ENCODE results near the gene EDAR. TPM values are rescaled to one million over a fixed set of nuclear protein-coding genes. Genes with fewer than 3 reads are reported as not detected.

The EDAR gene
- polyA plus RNA-seq, 1 donor (not counting 4 experiments of a cell fraction or from before 2014, with no cell fraction given): 0.21 TPM

DNA sequence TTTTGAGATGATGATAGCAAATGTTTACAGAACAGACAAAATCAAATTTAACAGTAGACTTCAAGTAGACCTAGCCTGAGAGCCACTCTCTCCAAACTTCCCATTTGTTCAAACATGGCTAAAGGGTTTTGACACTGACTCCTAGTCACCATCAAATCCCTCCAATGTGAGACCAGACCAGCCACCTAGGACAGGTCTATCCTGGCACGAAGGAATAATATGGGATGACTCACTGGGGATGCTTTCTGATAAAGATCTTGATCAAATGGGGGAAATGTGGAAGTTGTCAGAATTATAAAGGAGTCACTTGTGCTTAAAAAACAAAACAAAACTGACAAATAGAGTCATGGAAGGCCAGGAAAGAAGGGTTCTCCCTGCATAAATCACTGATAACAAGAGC is 95.7 kb downstream of the EDAR start:
- no peak for FAIRE-seq
- Histone ChIP-seq H3K9me3 (ENCODE audit: control insufficient read depth, low read depth, low read length) (peaks cover 3% of the 10 kb centered on the region), H3K9me1 (ENCODE audit: control insufficient read depth, extremely low read depth, insufficient read depth, low read length) (no peaks in the 10 kb centered on the region), H3K4me3 (ENCODE audit: control insufficient read depth in 2 of 3, extremely low read depth in 1 of 3, insufficient read depth in 2 of 3, low read depth in 1 of 3, low read length in 3 of 3) (no peak overlapping the region), H4K20me1 (ENCODE audit: control insufficient read depth, extremely low read depth, insufficient read depth, low read length) (no peaks in the 10 kb centered on the region), H3K36me3 (ENCODE audit: control insufficient read depth in 2 of 2, extremely low read depth in 1 of 2, insufficient read depth in 2 of 2, low read length in 2 of 2) (no peaks in the 10 kb centered on the region), H3K4me1 (ENCODE audit: control insufficient read depth, extremely low read depth, insufficient read depth, low read length) (peaks cover 3% of the 10 kb centered on the region), H3K4me2 (ENCODE audit: control insufficient read depth, extremely low read depth, insufficient read depth, low read depth, low read length) (no peak overlapping the region), H3K27me3 (ENCODE audit: control insufficient read depth, extremely low read depth, insufficient read depth, low read length) (no peaks in the 10 kb centered on the region), H3K79me2 (ENCODE audit: control insufficient read depth, insufficient read depth, low read length) (no peaks in the 10 kb centered on the region), H3K9ac (ENCODE audit: control insufficient read depth, extremely low read depth, insufficient read depth, low read length) (no peak overlapping the region), H3K27ac (ENCODE audit: control insufficient read depth, insufficient read depth, low read length) (no peak overlapping the region), H2AFZ (ENCODE audit: control insufficient read depth, low read length) (no peak overlapping the region)
- no peak for DNase-seq (ENCODE audit: low read depth, low spot score)
- TF ChIP-seq, protein P1, sequence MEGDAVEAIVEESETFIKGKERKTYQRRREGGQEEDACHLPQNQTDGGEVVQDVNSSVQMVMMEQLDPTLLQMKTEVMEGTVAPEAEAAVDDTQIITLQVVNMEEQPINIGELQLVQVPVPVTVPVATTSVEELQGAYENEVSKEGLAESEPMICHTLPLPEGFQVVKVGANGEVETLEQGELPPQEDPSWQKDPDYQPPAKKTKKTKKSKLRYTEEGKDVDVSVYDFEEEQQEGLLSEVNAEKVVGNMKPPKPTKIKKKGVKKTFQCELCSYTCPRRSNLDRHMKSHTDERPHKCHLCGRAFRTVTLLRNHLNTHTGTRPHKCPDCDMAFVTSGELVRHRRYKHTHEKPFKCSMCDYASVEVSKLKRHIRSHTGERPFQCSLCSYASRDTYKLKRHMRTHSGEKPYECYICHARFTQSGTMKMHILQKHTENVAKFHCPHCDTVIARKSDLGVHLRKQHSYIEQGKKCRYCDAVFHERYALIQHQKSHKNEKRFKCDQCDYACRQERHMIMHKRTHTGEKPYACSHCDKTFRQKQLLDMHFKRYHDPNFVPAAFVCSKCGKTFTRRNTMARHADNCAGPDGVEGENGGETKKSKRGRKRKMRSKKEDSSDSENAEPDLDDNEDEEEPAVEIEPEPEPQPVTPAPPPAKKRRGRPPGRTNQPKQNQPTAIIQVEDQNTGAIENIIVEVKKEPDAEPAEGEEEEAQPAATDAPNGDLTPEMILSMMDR (optimal IDR thresholded peaks at IDR 0.05 in 1 of 3, IDR thresholded peaks at IDR 0.05 in 1 of 3, conservative IDR thresholded peaks at IDR 0.05 in 1 of 3; ENCODE audit: extremely low read depth in 1 of 3, insufficient read depth in 2 of 3, low read length in 3 of 3): no peak
- no peak for TF ChIP-seq EZH2 (IDR thresholded peaks at IDR 0.05; ENCODE audit: low read length)
- dilution Hi-C loops (cut with MboI; ENCODE audit: extremely low pct_ligation_motif_present, low sequenced_read_pairs): no loop called here

DNA sequence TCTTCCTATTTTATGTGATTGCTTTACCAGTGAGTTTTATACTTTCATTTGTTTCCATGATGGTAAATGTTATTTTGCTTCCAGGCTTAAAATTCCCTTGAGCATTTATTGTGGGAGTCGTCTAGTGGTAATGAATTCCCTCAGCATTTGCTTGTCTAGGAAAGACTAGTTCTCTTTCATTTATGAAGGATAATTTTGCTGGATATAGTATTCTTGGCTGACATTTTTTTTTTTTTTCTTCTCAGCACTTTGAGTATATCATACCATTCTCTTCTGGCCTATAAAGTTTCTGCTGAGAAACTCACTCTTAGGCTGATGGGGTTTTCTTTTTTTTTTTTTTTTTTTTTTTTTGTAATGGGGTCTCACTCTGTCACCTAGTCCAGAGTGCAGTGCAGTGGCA is 99.1 kb downstream of the EDAR start:
- Histone ChIP-seq H3K27ac (ENCODE audit: control insufficient read depth, insufficient read depth, low read length) (no peak overlapping the region), H2AFZ (ENCODE audit: control insufficient read depth, low read length) (no peak overlapping the region), H3K9me3 (ENCODE audit: control insufficient read depth, low read depth, low read length) (peaks cover 4% of the 10 kb centered on the region), H3K27me3 (ENCODE audit: control insufficient read depth, extremely low read depth, insufficient read depth, low read length) (no peaks in the 10 kb centered on the region), H3K4me1 (ENCODE audit: control insufficient read depth, extremely low read depth, insufficient read depth, low read length) (peaks cover 3% of the 10 kb centered on the region), H3K4me2 (ENCODE audit: control insufficient read depth, extremely low read depth, insufficient read depth, low read depth, low read length) (no peak overlapping the region), H3K36me3 (ENCODE audit: control insufficient read depth in 2 of 2, extremely low read depth in 1 of 2, insufficient read depth in 2 of 2, low read length in 2 of 2) (no peaks in the 10 kb centered on the region), H3K9me1 (ENCODE audit: control insufficient read depth, extremely low read depth, insufficient read depth, low read length) (no peaks in the 10 kb centered on the region), H3K4me3 (ENCODE audit: control insufficient read depth in 2 of 3, extremely low read depth in 1 of 3, insufficient read depth in 2 of 3, low read depth in 1 of 3, low read length in 3 of 3) (no peak overlapping the region), H3K9ac (ENCODE audit: control insufficient read depth, extremely low read depth, insufficient read depth, low read length) (no peak overlapping the region), H4K20me1 (ENCODE audit: control insufficient read depth, extremely low read depth, insufficient read depth, low read length) (no peaks in the 10 kb centered on the region), H3K79me2 (ENCODE audit: control insufficient read depth, insufficient read depth, low read length) (no peaks in the 10 kb centered on the region)
- FAIRE-seq (no peak), DNase-seq (ENCODE audit: low read depth, low spot score) (no peak)
- no peak for TF ChIP-seq EZH2 (IDR thresholded peaks at IDR 0.05; ENCODE audit: low read length)
- TF ChIP-seq, protein P1 (optimal IDR thresholded peaks at IDR 0.05 in 1 of 3, IDR thresholded peaks at IDR 0.05 in 1 of 3, conservative IDR thresholded peaks at IDR 0.05 in 1 of 3; ENCODE audit: extremely low read depth in 1 of 3, insufficient read depth in 2 of 3, low read length in 3 of 3): no peak
- dilution Hi-C loops (cut with MboI; ENCODE audit: extremely low pct_ligation_motif_present, low sequenced_read_pairs): no loop called here
